Right atrium auricular region (tissue), 2 donors: ENCODE results near the gene MYBPHL. TPM values are rescaled to one million over a fixed set of nuclear protein-coding genes. Genes with fewer than 3 reads are reported as not detected.
"Not testable (repeated sequence)": the region's sequence is repeated elsewhere in the genome, so short reads cannot be mapped to it uniquely, and the experiment has no call there.

Experiments used
- DNase-seq: peaks from one replicate; pipeline ENCODE4 v3.0.0-alpha.2; 2019; ENCODE audit warnings: low spot score
- H3K27ac ChIP-seq, 2 donors: fragments of 200-600 bp; sonication (generic); 1 replicate in 1 of 2; 2 replicates in 1 of 2; pipeline ENCODE4 v1.5.1; 2016 to 2019
- H3K27me3 ChIP-seq, 2 donors: fragments of 200-600 bp; sonication (generic); one replicate each; pipeline versions ENCODE4 v1.5.1 to v1.6.0; 2017 to 2019
- H3K36me3 ChIP-seq: fragments of 200-600 bp; sonication (generic); one replicate; pipeline ENCODE4 v1.5.1; 2016
- H3K4me1 ChIP-seq, 2 donors: fragments of 200-600 bp; sonication (generic); one replicate each; pipeline versions ENCODE4 v1.5.1 to v1.6.0; 2017 to 2019
- H3K4me3 ChIP-seq, 2 donors: fragments of 200-600 bp; sonication (generic); 1 replicate in 1 of 2; 2 replicates in 1 of 2; pipeline ENCODE4 v1.5.1; 2017 to 2019; ENCODE audit warnings: mild to moderate bottlenecking in 1 of 2, moderate library complexity in 1 of 2
- H3K9me3 ChIP-seq, 2 donors: fragments of 200-600 bp; sonication (generic); one replicate each; pipeline ENCODE4 v1.5.1; 2019
- total RNA-seq, 2 donors: library from RNA; depleted of rRNA; stranded (reverse); fragments of >200 nt; gene quantifications; one replicate each; pipeline ENCODE4 v1.1.0, GENCODE V29; 2016
- TF ChIP-seq, protein P1 (sequence below), 2 donors: fragments of 200-600 bp; sonication (generic); IDR thresholded peaks; one replicate each; pipeline ENCODE4 v1.5.1; 2019; ENCODE audit warnings: antibody characterized with exemption in 2 of 2

MYBPHL gene
- total RNA-seq, 2 donors from 2014 or later, result 62.2 to 381 TPM

DNA sequence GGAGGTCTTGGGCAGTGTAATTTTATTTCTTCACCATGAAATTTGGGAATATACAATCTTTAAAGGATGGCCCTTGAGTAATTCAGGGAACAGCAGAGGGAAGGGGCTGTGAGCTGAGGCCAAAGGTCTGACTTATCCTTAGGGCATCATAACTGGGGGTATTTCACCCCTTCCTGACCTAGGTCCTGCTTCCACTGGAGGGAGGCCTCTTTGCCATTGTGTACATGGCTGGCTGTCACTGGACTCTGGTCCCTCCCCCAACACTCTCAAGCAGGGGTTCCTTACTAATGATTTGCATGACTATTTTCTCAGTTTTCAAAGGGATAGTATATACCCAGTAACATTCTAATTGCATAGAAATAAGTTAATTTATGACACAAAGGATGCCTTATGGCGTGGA is 16.7 kb downstream of the MYBPHL start:
- DNase-seq, result no peak
- no peaks in the 10 kb centered on the region for H3K27me3 ChIP-seq
- H3K4me1 ChIP-seq, result peaks cover 0 to 6% of the 10 kb centered on the region in 2 donors
- peaks cover 13% of the 10 kb centered on the region for H3K36me3 ChIP-seq
- H3K27ac ChIP-seq, result no peak overlapping the region
- H3K9me3 ChIP-seq, result no peaks in the 10 kb centered on the region
- H3K4me3 ChIP-seq, result no peak overlapping the region
- TF ChIP-seq, protein P1, sequence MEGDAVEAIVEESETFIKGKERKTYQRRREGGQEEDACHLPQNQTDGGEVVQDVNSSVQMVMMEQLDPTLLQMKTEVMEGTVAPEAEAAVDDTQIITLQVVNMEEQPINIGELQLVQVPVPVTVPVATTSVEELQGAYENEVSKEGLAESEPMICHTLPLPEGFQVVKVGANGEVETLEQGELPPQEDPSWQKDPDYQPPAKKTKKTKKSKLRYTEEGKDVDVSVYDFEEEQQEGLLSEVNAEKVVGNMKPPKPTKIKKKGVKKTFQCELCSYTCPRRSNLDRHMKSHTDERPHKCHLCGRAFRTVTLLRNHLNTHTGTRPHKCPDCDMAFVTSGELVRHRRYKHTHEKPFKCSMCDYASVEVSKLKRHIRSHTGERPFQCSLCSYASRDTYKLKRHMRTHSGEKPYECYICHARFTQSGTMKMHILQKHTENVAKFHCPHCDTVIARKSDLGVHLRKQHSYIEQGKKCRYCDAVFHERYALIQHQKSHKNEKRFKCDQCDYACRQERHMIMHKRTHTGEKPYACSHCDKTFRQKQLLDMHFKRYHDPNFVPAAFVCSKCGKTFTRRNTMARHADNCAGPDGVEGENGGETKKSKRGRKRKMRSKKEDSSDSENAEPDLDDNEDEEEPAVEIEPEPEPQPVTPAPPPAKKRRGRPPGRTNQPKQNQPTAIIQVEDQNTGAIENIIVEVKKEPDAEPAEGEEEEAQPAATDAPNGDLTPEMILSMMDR (IDR thresholded peaks at IDR 0.05), result no peak

DNA sequence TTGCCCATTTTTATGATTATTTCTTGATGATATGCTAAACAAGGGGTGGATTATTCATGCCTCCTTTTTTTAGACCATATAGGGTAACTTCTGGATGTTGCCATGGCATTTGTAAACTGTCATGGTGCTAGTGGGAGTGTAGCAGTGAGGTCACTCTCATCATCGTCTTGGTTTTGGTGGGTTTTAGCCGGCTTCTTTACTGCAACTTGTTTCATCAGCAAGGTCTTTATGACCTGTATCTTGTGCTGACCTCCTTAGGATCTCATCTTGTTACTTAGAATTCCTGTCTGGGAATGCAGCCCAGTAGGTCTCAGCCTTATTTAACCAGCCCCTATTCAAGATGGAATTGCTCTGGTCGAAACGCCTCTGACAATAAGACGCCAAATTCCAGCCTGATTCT is 20.0 kb downstream of the MYBPHL start:
- not testable (repeated sequence) for DNase-seq, H3K4me3 ChIP-seq, H3K27ac ChIP-seq, H3K9me3 ChIP-seq, H3K27me3 ChIP-seq, H3K36me3 ChIP-seq
- H3K4me1 ChIP-seq, result peaks cover 0 to 27% of the 10 kb centered on the region in 2 donors

- Histone ChIP-seq H3K36me3 (no peaks in the 10 kb centered on the region), H3K4me3 (peak overlapping the region; percentile 44 to 66), H3K27me3 (no peaks in the 10 kb centered on the region), H3K9me3 (no peaks in the 10 kb centered on the region), H3K4me1 (peaks cover 0 to 25% of the 10 kb centered on the region in 2 donors), H3K27ac (peak overlapping the region; percentile 88 to 91)
- no peak for DNase-seq
- TF ChIP-seq, protein P1 (IDR thresholded peaks at IDR 0.05), result no peak
Observed at GRCh38 chr1:109283748-109284600, 22.8 kb downstream of the MYBPHL start.

GRCh38 chr1:109282952-109283747 is 23.7 kb downstream of the MYBPHL start, which contains the start of gene PSRC1:
TSS of gene PSRC1 (minus strand) at chr1:109283145.
- peak within 1 kb of the TSS; percentile 44 to 66 for H3K4me3 ChIP-seq
- peaks cover 0 to 25% of the 10 kb centered on the region in 2 donors for H3K4me1 ChIP-seq
- no peaks in the 10 kb centered on the region for H3K27me3 ChIP-seq
- DNase-seq, result peak; percentile 96
- H3K9me3 ChIP-seq, result no peaks in the 10 kb centered on the region
- no peaks in the 10 kb centered on the region for H3K36me3 ChIP-seq
- peak within 1 kb of the TSS; percentile 88 to 91 for H3K27ac ChIP-seq
- TF ChIP-seq, protein P1 (IDR thresholded peaks at IDR 0.05), result peak in 1 of 2 donors; percentile 72

DNA sequence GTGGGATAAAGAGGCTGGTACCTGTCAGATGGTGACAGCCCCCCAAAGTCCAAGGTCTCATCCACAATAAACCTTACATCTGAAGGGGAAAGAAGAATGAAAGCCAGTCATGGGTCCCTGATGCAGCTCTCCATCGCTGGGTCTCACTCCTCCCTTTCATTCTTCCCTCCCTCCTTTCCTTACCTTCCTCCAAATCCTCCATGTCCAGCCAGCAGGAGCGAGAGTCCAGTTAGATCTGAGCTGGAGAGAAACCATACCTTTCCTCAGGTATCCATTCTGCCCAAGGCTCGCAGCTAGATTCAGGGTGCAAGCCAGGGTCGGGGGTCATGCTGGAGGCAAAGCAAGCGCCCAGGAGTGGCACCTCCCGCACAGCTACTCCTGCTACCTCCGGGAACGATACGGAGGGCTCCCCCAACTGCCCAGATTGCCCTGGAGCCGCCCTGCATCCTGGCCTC is 24.3 kb downstream of the MYBPHL start:
- TF ChIP-seq, protein P1 (IDR thresholded peaks at IDR 0.05), result no peak
- Histone ChIP-seq H3K27me3 (no peaks in the 10 kb centered on the region), H3K36me3 (no peaks in the 10 kb centered on the region), H3K9me3 (no peaks in the 10 kb centered on the region), H3K27ac (peak overlapping the region; percentile 88 to 91), H3K4me1 (peaks cover 0 to 25% of the 10 kb centered on the region in 2 donors), H3K4me3 (peak overlapping the region; percentile 44 to 66)
- DNase-seq, result no peak
